NB4 (cell line): Measurements from ENCODE around the gene ADAM10.

Experiments
- DNase-seq: peaks from one replicate; pipeline ENCODE4 v3.0.0; 2010; ENCODE audit warnings: low read depth
- H3K4me3 ChIP-seq: one replicate; pipeline ENCODE4 v1.5.1; 2011; ENCODE audit warnings: mild to moderate bottlenecking, low read depth, low read length, moderate library complexity
- MYC ChIP-seq: IDR thresholded peaks from 2 replicates; pipeline ENCODE4 v1.6.1; 2011; ENCODE audit warnings: low read depth, low read length
- POLR2A ChIP-seq: IDR thresholded peaks from 2 replicates; pipeline ENCODE4 v1.6.1; 2011; ENCODE audit warnings: mild to moderate bottlenecking; ENCODE audit not compliant: insufficient read length; ENCODE audit errors: extremely low read depth
- TF ChIP-seq, protein P1 (sequence below): IDR thresholded peaks from one replicate; pipeline ENCODE4 v1.5.1; 2012; ENCODE audit warnings: low read depth, low read length
- TF ChIP-seq, protein P2 (sequence below): IDR thresholded peaks from 2 replicates; pipeline ENCODE4 v1.6.1; 2011; ENCODE audit warnings: low read depth, low read length

Gene ADAM10

DNA sequence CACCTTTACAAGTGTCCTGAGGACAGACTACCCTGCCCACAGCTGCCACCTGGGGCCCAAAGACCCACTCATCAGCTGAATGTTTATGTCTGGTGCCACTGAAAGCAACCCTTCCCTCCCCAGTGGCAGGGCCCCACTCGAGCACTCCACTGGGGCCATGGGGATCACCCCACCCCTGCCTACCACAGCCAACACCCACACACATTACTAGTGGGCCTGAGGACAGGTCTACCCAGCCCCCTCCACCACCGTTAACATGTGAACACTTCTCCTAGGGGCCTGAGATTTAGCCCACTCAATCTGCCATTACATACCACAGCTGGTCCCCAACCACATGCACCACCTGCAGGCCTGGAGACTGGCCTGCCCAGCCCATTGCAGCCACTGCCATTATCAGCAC is 52.3 kb downstream of the ADAM10 start:
- no peak overlapping the region for H3K4me3 ChIP-seq
- no peak for DNase-seq
- TF ChIP-seq MYC (no peak), POLR2A (no peak)
- TF ChIP-seq, protein P1, sequence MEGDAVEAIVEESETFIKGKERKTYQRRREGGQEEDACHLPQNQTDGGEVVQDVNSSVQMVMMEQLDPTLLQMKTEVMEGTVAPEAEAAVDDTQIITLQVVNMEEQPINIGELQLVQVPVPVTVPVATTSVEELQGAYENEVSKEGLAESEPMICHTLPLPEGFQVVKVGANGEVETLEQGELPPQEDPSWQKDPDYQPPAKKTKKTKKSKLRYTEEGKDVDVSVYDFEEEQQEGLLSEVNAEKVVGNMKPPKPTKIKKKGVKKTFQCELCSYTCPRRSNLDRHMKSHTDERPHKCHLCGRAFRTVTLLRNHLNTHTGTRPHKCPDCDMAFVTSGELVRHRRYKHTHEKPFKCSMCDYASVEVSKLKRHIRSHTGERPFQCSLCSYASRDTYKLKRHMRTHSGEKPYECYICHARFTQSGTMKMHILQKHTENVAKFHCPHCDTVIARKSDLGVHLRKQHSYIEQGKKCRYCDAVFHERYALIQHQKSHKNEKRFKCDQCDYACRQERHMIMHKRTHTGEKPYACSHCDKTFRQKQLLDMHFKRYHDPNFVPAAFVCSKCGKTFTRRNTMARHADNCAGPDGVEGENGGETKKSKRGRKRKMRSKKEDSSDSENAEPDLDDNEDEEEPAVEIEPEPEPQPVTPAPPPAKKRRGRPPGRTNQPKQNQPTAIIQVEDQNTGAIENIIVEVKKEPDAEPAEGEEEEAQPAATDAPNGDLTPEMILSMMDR, result no peak
- TF ChIP-seq, protein P2, sequence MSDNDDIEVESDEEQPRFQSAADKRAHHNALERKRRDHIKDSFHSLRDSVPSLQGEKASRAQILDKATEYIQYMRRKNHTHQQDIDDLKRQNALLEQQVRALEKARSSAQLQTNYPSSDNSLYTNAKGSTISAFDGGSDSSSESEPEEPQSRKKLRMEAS, result no peak

DNA sequence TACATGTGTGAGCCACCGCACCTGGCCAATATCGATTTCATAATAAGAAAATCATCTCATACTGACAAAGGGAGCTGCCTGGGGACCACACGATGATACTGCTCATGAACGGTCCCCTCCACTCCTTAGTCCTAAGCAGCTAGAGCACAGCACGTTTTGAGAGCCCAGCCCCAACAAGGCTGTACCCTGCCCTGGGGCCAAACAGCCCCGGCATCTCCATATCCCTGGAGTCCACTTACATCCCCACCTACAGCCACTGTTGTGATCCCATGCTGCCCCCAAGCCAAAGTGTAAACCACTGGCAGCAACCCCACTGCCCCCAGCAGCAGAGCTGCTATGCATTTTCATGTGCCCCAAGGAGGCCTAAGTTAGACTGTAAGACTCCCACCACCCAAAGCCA is 52.8 kb downstream of the ADAM10 start:
- no peak overlapping the region for H3K4me3 ChIP-seq
- TF ChIP-seq, protein P2, result no peak
- TF ChIP-seq, protein P1, result no peak
- TF ChIP-seq POLR2A, result no peak
- no peak for TF ChIP-seq MYC
- no peak for DNase-seq

DNA sequence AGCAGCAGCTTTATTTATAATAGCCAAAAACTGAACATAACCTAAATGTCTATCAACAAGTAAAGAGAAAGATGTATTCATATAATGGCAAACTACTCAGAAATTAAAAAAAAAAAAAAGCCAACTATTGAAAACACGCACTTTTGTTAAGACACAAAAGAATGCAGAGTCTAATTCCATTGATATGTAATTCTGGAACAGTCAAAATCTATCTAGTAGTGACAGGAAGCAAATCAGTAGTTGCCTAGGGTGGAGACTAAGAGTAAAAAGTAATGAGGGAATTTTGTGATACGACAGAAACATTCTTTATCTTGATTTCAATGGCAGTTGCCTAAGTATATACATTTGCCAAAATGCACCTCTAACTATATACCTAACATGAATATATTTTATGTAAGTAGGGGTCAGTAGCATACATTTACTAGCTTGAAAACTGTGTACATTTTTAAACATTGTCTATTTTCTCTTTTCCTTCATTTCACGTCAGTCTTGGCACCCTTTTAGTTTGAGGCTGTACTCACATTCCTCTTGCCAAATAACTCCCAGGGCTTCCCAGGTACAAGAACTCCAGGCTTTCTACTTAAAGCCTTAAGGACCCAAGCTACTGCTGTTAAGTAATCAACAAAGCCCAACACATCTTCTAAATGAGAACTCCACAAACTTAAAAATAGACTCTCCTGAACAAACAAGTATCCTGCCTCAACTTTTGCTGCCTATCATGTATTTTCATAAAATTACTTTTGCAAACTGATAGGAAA is 54.7 kb downstream of the ADAM10 start:
- H3K4me3 ChIP-seq, result no peak overlapping the region
- no peak for TF ChIP-seq MYC
- TF ChIP-seq, protein P1, result no peak
- no peak for TF ChIP-seq POLR2A
- TF ChIP-seq, protein P2, result no peak
- no peak for DNase-seq

DNA sequence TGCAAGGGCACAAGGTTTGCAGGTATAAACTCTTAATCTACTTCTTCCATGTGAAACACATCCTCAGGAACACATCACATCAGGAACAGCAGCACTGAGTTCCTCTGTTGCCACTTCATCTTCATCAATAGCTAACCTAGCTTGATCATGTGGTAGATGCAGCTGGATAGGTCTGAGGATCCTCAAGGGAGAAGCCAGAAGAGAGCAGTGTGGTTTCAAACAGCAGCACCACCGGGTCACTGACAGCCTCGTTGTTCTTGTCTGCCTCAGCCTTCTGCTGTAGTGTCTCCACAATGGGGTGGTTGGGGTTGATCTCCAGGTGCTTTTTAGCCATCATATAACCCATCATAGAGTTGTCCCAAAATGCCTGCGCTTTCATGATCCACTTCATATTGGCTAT is 58.8 kb downstream of the ADAM10 start:
- peak; percentile 38 for DNase-seq
- TF ChIP-seq POLR2A, result no peak
- TF ChIP-seq, protein P2, result no peak
- no peak for TF ChIP-seq MYC
- TF ChIP-seq, protein P1, result no peak

DNA sequence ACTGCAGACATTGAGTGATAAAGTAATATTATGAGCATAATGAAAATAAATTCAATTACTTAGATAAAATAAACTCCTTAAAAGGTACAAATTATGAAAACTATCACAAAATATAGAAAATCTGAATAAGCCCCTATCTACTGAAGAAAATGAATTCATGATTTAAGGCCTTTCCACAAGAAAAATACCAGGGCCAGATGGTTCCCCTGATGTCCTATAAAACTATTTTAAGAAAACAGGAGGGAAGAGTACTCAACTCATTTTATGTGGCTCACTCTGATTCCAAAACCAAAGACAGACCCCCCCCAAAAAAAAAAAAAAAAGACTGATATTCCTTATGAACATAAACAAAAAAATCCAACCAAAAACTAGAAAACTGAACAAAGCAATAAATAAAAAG is 59.9 kb downstream of the ADAM10 start:
- TF ChIP-seq, protein P1, result no peak
- TF ChIP-seq, protein P2, result no peak
- TF ChIP-seq MYC, result no peak
- no peak for TF ChIP-seq POLR2A
- DNase-seq, result no peak
- H3K4me3 ChIP-seq, result no peak overlapping the region

More for the DNA sequence above, 58.8 kb downstream of the ADAM10 start:
- H3K4me3 ChIP-seq, result no peak overlapping the region

DNA sequence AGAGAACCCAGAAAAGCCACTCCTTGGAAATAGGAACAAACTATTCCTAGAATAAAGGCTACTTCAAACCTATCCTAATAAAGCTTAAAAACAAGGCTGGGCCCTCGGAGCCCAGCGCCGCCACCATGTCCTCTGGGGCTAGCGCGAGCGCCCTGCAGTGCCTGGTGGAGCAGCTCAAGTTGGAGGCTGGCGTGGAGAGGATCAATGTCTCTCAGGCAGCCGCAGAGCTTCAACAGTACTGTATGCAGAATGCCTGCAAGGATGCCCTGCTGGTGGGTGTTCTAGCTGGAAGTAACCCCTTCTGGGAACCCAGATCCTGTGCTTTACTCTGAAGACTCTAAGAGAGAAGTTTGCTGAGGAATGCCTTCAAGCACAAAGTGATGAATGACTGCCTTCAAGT is 63.2 kb downstream of the ADAM10 start:
- H3K4me3 ChIP-seq, result no peak overlapping the region
- no peak for DNase-seq
- TF ChIP-seq, protein P1, result no peak
- TF ChIP-seq, protein P2, result no peak
- TF ChIP-seq MYC (no peak), POLR2A (no peak)
